Testis (tissue), 2 donors: ENCODE measurements around the gene BAIAP2L1.

Experiments
- CTCF ChIP-seq, 3 experiments: fragments of 450-650 bp in 2 of 3; fragments of 200-600 bp in 1 of 3; sonication (generic) in 1 of 3; IDR thresholded peaks; one replicate each; pipeline ENCODE4 v1.5.1; 2016 to 2019; ENCODE audit warnings: antibody characterized with exemption in 3 of 3, mild to moderate bottlenecking in 2 of 3, moderate library complexity in 1 of 3
- POLR2A ChIP-seq: fragments of 450-650 bp; IDR thresholded peaks from one replicate; pipeline ENCODE4 v1.6.1; 2017; ENCODE audit warnings: antibody characterized with exemption, mild to moderate bottlenecking, moderate library complexity

GRCh38 chr7:98297626-98298286 lies 103.1 kb downstream of the BAIAP2L1 start:
- TF ChIP-seq POLR2A (no peak), CTCF (IDR thresholded peaks at IDR 0.05) (no peak)
